Stimulated activated naive CD8-positive, alpha-beta T cell treated with anti-CD3 and anti-CD28 coated beads, Interleukin-15, amount 100 ng/mL, for 72 hours (primary cell): ENCODE data around the gene TRHDE.
"Not testable (repeated sequence)": the region's sequence is repeated elsewhere in the genome, so short reads cannot be mapped to it uniquely, and the experiment has no call there.

Experiments
- ATAC-seq: fragments of 150-1000 bp; cut with Tn5 transposase; 2 replicates; pipeline ENCODE4 v1.10.0; 2021; ENCODE audit warnings: mild to moderate bottlenecking, moderate library complexity
- DNase-seq, 2 donors: peaks; one replicate each; pipeline ENCODE4 v3.0.0; 2021 to 2022
- H3K27ac Mint-ChIP-seq, 2 donors: one replicate each; pipeline ENCODE4 v1.8.0; 2022; ENCODE audit warnings: mild to moderate bottlenecking in 2 of 2, mixed read lengths in 2 of 2, moderate library complexity in 2 of 2
- H3K27me3 Mint-ChIP-seq: one replicate; pipeline ENCODE4 v1.8.0; 2022; ENCODE audit warnings: mixed read lengths
- H3K4me1 Mint-ChIP-seq: one replicate; pipeline ENCODE4 v1.8.0; 2022; ENCODE audit warnings: mild to moderate bottlenecking, mixed read lengths
- H3K4me3 Mint-ChIP-seq, 2 donors: one replicate each; pipeline ENCODE4 v1.8.0; 2022; ENCODE audit warnings: mild to moderate bottlenecking in 2 of 2, mixed read lengths in 2 of 2, moderate library complexity in 1 of 2
- H3K9me3 Mint-ChIP-seq, 2 donors: one replicate each; pipeline ENCODE4 v1.8.0; 2022; ENCODE audit warnings: mixed read lengths in 2 of 2

Gene TRHDE

DNA sequence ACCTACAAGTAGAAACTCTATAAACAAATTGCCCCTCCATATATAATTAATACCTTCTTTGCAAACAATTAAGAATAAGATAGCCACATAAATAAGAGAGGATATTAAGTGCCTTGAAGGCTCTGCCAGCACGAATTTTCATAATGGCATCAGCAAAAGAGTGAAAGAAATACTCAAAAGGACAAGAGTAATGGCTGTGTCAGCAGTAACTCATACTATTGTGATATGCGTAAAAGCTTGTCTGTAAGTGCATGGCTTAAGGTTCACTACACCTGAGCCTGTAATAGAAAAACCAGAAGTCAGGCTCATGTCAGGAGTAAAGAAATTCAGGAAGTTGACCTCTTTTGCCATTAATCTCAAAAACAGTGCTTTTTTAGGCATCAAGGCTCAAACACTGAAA, 204.1 kb downstream of the TRHDE start:
- Mint-ChIP-seq H3K4me3 (no peak overlapping the region), H3K4me1 (no peaks in the 10 kb centered on the region), H3K27ac (no peak overlapping the region), H3K27me3 (no peaks in the 10 kb centered on the region), H3K9me3 (no peaks in the 10 kb centered on the region)
- no peak for DNase-seq
- ATAC-seq = no peak

DNA sequence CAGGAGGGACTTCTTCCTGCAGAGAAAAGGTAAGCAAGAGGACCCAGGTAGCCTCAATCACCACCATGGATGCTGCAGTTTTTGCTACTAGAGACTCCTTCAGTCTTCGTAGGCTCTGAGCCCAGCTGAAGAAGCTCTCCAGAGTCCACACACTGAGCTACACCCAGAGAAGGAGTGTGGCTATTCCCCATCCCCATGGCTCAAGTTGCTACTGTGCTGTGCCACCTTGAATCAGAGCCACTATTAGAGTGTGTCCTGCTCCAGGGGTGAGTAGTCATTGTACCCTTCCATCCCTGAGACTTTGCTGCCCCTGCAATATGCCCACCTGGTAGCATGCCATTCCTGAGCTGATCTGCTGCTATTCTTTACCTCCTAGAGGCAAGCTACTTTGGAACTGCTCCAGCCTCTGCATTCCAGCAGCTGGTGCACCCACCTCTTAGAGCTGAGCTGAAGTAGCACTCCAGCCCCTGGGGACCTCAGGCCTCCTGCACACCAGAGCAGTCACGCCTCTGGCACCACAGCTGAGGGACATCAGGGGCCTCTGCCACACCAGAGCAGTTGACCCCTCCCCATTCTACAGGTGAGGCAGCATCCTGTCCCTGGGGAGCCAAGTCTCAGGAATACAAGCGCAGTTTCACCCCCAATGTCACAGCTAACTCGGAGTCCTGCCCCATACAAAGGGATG, 213.0 kb downstream of the TRHDE start:
- H3K4me3 Mint-ChIP-seq = no peak overlapping the region
- peaks cover 9 to 15% of the 10 kb centered on the region in 2 donors for H3K9me3 Mint-ChIP-seq
- no peak for DNase-seq
- H3K27me3 Mint-ChIP-seq = no peaks in the 10 kb centered on the region
- no peak for ATAC-seq
- H3K27ac Mint-ChIP-seq = peak overlapping the region in 1 of 2 donors; percentile 15
- no peaks in the 10 kb centered on the region for H3K4me1 Mint-ChIP-seq

DNA sequence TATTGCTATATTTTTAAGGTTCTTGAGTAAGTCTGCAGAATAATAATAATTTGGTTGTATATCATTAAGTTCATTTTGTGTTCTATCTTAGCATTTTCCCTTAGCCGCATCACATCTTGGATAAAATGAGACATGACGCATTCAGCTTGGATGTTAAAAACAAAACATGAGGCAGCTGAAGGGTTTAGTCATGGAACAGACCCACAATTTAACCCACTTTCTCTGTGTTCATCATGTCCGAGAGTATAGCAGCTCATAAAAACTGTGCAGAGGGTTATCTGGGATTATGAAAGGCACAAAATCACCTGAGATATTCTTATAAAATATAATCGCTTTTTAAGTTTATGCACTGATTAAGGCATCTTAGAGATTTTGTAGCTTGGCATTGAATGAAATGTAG, 219.3 kb downstream of the TRHDE start:
- no peaks in the 10 kb centered on the region for H3K4me1 Mint-ChIP-seq
- DNase-seq (no peak), ATAC-seq (no peak)
- no peak overlapping the region for H3K27ac Mint-ChIP-seq
- H3K9me3 Mint-ChIP-seq = peaks cover 12 to 23% of the 10 kb centered on the region in 2 donors
- no peaks in the 10 kb centered on the region for H3K27me3 Mint-ChIP-seq
- H3K4me3 Mint-ChIP-seq = no peak overlapping the region

DNA sequence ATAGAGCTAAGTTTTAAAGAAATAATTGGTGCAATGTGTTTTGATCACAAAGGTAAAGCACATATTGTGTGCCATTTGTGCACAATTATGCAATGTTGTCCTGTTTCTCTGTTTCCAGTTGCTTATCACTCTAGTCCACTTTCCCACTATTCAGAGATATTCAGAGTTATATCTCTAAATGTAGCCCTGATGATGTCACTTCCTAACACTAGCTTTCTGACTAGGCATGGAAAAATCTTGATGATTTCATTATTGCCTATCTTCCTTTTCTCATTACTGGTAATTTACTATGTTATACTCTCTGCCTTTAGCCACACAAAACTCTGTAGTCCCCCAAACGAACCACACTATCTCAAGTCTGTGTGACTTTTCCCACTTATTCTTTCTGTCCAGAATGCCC, 221.2 kb downstream of the TRHDE start:
- DNase-seq (no peak), ATAC-seq (no peak)
- H3K27ac Mint-ChIP-seq = no peak overlapping the region
- H3K4me1 Mint-ChIP-seq = no peaks in the 10 kb centered on the region
- H3K27me3 Mint-ChIP-seq = no peaks in the 10 kb centered on the region
- H3K9me3 Mint-ChIP-seq = peaks cover 6 to 12% of the 10 kb centered on the region in 2 donors
- no peak overlapping the region for H3K4me3 Mint-ChIP-seq

DNA sequence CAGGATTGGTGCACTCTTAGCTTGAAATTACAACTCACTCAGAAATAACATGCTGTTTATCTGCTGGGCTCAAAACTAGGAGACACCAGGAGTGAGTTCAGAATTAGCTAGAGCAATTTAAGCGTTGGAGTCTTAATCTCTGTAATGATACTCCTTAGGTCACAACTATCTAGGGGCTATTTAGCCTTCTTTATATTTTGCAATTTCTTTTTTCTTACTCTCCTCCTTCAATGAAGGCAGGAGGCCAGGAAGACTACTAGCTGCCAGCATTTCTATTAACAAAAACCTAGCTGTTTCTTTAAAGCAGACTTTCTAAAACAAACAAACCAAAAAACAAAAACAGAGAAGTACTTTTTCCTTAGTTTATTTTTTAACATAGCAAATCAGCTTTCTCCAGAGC, 226.2 kb downstream of the TRHDE start:
- no peak overlapping the region for H3K27ac Mint-ChIP-seq
- ATAC-seq (no peak), DNase-seq (no peak)
- no peak overlapping the region for H3K4me3 Mint-ChIP-seq
- H3K4me1 Mint-ChIP-seq = no peaks in the 10 kb centered on the region
- no peaks in the 10 kb centered on the region for H3K27me3 Mint-ChIP-seq
- peaks cover 6 to 12% of the 10 kb centered on the region in 2 donors for H3K9me3 Mint-ChIP-seq

DNA sequence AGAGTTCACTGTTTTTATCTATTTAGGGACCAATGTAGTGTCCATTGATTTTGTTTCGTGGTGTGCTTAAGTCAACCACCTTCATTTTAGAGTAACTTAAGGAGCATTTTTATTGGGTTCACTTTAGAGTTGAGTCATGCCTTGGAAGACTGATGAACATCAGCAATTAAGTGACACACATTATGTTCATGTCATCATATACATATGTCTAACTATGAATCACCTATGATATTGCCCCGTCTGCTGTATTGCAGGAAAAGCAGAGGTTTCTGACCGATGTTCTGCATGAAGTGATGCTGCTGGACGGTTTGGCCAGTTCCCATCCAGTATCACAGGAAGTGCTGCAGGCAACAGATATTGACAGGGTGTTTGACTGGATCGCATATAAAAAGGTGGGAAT, 227.1 kb downstream of the TRHDE start:
- DNase-seq = no peak
- H3K27me3 Mint-ChIP-seq = no peaks in the 10 kb centered on the region
- peaks cover 4 to 10% of the 10 kb centered on the region in 2 donors for H3K9me3 Mint-ChIP-seq
- no peak overlapping the region for H3K27ac Mint-ChIP-seq
- no peaks in the 10 kb centered on the region for H3K4me1 Mint-ChIP-seq
- no peak for ATAC-seq
- no peak overlapping the region for H3K4me3 Mint-ChIP-seq

DNA sequence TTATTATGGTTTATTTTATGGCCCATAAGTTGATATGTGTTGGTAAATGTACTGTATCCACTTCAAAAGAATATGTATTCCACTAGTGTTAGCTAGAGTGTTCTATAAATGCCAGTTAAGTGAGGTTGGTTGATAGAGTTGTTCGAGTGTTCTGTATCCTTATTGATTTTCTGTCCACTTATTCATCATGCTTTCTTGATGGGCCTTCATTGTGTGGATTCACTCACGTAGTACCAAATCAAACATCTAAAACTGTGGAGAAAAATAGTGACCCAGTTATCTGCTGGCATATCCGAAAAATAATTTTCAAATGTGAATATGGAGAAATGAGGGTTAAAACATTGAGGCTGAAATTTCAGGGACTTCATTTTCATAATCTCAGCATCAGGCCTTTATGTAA, 230.4 kb downstream of the TRHDE start:
- Mint-ChIP-seq H3K4me1 (no peaks in the 10 kb centered on the region), H3K27ac (no peak overlapping the region), H3K27me3 (no peaks in the 10 kb centered on the region), H3K9me3 (peaks cover 5 to 6% of the 10 kb centered on the region in 2 donors), H3K4me3 (no peak overlapping the region)
- no peak for DNase-seq
- ATAC-seq = no peak

DNA sequence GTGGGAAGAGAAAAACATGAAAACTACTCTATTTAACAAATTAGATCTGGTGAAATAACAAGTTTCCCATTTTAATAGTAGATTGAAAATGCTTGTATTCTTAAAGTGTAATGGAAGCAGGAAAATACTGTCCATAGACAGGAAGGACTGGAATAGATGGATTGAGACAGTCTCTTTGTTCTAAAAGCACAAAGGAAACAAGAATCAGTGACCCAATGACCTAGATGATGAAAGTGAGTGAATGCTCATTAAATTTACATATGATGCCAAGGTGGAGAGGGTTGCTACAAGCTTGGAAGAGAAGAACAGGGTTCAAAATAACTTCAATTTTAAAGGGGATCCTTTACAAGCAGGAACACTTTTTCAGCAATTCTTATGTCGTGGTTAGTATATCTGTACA, 233.1 kb downstream of the TRHDE start:
- ATAC-seq (no peak), DNase-seq (no peak)
- Mint-ChIP-seq H3K27me3 (no peaks in the 10 kb centered on the region), H3K27ac (no peak overlapping the region), H3K4me3 (no peak overlapping the region), H3K4me1 (no peaks in the 10 kb centered on the region), H3K9me3 (peaks cover 13 to 19% of the 10 kb centered on the region in 2 donors)

DNA sequence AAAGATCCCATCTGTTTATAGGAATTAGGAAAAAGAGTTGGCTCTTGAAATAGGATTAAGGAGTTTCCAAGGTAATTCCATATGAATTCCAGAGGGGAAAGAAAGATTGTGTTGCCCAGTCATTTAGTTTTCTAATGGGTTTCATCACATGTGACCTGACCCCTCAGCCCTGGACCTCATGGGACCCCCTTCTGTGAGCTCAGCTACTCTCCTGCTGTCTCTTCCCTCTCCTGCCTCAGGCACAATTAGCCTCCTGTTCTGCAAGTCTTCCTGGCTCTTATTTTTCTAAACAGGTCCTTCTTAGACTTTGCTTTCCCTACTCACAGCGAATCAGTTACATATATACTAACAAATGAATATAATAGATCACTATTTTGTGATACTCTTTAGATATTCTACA, 237.7 kb downstream of the TRHDE start:
- DNase-seq = no peak
- Mint-ChIP-seq H3K27me3 (no peaks in the 10 kb centered on the region), H3K4me3 (no peak overlapping the region), H3K4me1 (no peaks in the 10 kb centered on the region), H3K27ac (no peak overlapping the region), H3K9me3 (peaks cover 13 to 19% of the 10 kb centered on the region in 2 donors)
- no peak for ATAC-seq

DNA sequence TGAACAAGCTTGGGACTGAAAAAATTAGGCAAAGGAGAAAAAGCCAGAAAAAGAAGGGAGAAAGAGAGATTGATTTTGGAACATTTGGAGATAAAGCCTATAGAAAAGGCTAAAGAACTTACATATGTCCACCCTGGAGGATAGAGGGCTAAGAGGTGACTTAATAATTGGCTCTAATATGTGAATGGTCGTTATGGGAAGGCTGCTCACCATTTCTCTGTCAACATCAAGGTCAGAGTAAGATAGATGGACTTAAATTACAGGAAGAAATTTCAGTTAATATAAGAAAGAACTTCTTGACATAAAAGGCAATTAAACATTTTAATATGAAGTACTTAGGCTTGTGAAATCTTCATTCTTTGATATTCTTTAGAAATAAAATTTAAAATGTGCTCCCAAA, 238.6 kb downstream of the TRHDE start:
- DNase-seq (no peak), ATAC-seq (no peak)
- no peaks in the 10 kb centered on the region for H3K27me3 Mint-ChIP-seq
- H3K9me3 Mint-ChIP-seq = peaks cover 13 to 19% of the 10 kb centered on the region in 2 donors
- H3K4me1 Mint-ChIP-seq = no peaks in the 10 kb centered on the region
- H3K4me3 Mint-ChIP-seq = no peak overlapping the region
- H3K27ac Mint-ChIP-seq = no peak overlapping the region

DNA sequence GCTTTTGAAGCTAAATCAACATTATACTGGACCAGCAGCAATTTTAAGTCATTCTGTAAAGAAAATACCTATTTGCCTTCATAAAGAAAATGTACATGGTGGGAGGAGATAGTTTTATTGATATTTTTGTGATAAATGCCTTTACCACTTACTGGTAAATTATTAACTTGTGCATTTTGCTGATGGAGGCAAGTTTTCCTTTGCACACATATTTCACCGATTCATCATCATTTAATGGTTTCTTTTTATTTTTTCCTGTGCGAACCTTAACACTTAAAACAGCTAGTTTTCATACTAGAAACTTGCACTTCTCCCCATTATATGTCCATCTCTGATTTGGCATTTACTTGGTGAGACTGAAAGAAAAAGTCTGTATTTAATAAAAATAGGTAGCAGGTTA, 239.3 kb downstream of the TRHDE start:
- ATAC-seq = no peak
- peaks cover 13 to 19% of the 10 kb centered on the region in 2 donors for H3K9me3 Mint-ChIP-seq
- no peak overlapping the region for H3K27ac Mint-ChIP-seq
- H3K27me3 Mint-ChIP-seq = no peaks in the 10 kb centered on the region
- H3K4me1 Mint-ChIP-seq = no peaks in the 10 kb centered on the region
- no peak overlapping the region for H3K4me3 Mint-ChIP-seq
- DNase-seq = no peak

DNA sequence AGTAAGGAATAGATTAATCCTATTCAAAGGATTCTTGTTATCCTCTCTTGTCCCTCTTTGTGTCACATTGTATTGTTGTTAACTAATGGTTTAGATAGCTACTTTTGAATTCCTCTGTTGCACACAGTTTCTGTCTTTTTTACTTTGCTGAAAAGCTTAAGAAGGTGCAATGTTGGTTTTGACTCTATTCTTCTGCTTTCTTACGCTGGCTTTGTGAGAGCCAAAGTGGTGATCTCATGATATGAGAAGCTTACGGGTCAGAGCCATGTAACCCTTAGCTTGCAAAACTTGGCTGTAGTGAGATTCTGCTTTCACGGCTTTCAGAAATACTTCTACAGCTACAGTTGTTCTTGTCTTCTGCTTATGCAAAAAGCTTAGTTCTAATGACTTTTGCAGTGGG, 239.7 kb downstream of the TRHDE start:
- ATAC-seq (no peak), DNase-seq (no peak)
- peaks cover 10 to 19% of the 10 kb centered on the region in 2 donors for H3K9me3 Mint-ChIP-seq
- no peaks in the 10 kb centered on the region for H3K4me1 Mint-ChIP-seq
- no peak overlapping the region for H3K4me3 Mint-ChIP-seq
- no peak overlapping the region for H3K27ac Mint-ChIP-seq
- H3K27me3 Mint-ChIP-seq = no peaks in the 10 kb centered on the region

DNA sequence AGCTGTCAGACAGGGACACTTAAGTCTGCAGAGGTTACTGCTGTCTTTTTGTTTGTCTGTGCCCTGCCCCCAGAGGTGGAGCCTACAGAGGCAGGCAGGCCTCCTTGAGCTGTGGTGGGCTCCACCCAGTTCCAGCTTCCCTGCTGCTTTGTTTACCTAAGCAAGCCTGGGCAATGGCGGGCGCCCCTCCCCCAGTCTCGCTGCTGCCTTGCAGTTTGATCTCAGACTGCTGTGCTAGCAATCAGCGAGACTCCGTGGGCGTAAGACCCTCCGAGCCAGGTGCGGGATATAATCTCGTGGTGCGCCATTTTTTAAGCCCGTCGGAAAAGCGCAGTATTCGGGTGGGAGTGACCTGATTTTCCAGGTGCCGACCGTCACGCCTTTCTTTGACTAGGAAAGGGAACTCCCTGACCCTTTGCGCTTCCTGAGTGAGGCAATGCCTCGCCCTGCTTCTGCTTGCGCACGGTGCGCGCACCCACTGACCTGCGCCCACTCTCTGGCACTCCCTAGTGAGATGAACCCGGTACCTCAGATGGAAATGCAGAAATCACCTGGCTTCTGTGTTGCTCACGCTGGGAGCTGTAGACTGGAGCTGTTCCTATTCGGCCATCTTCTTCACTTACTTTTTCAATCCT, 248.0 kb downstream of the TRHDE start:
- not testable (repeated sequence) for ATAC-seq, H3K27me3 Mint-ChIP-seq, DNase-seq, H3K4me3 Mint-ChIP-seq, H3K9me3 Mint-ChIP-seq, H3K4me1 Mint-ChIP-seq, H3K27ac Mint-ChIP-seq

DNA sequence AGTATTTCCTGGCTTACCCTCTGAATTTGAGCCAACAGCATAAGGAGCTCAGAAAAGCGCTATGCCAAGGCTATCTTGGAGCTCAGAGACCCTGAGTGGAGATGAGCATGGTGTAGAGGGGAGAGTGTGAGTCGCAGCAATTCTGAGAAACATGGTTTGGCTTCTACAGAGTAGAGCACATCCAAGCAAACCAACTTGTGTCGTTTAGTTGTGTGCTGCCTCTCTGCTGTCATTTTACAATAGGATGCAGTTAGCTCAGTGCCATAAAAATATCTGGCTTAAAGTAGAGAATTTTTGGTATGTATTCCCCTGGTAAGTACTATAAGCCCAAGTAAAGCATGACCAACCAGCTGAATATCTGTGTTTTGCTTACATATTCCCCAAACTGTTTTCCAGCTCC, 249.2 kb downstream of the TRHDE start:
- H3K4me3 Mint-ChIP-seq = no peak overlapping the region
- no peaks in the 10 kb centered on the region for H3K27me3 Mint-ChIP-seq
- H3K4me1 Mint-ChIP-seq = no peaks in the 10 kb centered on the region
- peaks cover 0 to 7% of the 10 kb centered on the region in 2 donors for H3K9me3 Mint-ChIP-seq
- no peak overlapping the region for H3K27ac Mint-ChIP-seq
- ATAC-seq = no peak
- no peak for DNase-seq

DNA sequence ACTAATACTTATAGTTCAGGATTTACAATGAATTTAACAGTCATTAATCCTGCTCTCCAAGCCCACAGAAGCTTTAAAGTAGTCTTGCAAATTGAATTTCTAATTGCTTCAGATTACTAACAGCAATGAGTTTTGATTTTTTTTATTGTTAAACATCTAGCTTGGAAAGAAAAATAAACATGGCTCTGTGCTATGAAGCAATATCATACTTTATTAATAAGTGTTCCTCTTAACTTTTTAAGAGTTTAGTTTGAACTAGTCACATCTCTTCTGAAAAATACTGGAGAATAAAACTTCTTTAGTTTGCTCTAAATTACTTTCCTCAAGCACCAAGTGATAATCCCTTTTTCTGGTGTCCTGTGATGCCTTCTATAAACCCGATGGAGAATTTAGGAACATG, 250.2 kb downstream of the TRHDE start:
- ATAC-seq (no peak), DNase-seq (no peak)
- Mint-ChIP-seq H3K27me3 (no peaks in the 10 kb centered on the region), H3K4me3 (no peak overlapping the region), H3K4me1 (no peaks in the 10 kb centered on the region), H3K27ac (no peak overlapping the region), H3K9me3 (peaks cover 4 to 7% of the 10 kb centered on the region in 2 donors)

DNA sequence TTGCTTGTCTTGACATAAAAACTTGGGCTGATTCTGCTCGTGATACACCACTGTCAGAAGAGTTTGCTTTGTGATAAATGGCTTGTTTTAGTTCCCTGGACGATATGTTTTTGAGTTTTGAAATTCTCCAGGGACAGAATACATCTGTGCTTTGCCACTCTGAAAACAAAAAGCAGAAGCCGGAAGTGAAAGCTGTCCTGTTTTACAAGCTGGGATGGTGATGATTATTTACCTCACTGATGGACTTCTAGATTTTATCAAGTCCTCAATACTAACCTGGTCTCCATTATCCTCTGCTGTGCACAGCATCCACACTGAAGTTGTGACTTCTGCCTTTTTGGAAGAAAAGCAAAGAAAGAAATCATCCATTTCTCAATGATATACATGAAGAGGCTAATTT, 251.6 kb downstream of the TRHDE start:
- no peaks in the 10 kb centered on the region for H3K27me3 Mint-ChIP-seq
- no peaks in the 10 kb centered on the region for H3K4me1 Mint-ChIP-seq
- ATAC-seq = no peak
- H3K27ac Mint-ChIP-seq = no peak overlapping the region
- peaks cover 5 to 7% of the 10 kb centered on the region in 2 donors for H3K9me3 Mint-ChIP-seq
- DNase-seq = no peak
- H3K4me3 Mint-ChIP-seq = no peak overlapping the region
